ENCODE results near the gene GLS.

GLS gene

DNA sequence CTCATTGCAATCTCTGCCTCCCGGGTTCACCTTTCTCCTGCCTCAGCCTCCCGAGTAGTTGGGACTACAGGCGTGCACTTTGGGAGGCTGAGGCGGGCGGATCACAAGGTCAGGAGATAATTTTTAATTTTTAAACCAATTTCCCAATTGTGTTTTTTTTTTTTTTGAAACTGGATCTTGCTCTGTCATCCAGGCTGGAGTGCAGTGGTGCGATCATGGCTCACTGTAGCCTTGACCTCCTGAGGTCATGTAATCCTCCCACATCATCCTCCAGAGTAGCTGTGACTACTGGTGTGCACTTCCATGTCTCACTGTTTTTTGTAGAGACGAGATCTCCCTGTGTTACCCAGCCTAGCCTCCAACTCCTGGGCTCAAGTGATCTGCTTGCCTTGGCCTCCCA is 49.3 kb downstream of the GLS start:
- Histone ChIP-seq H3K18ac (ENCODE audit: low read depth in 1 of 2, low read length in 2 of 2) (no peak overlapping the region), H2BK15ac (ENCODE audit: low read depth, poor library complexity, severe bottlenecking) (no peak overlapping the region), H3K4me2 (ENCODE audit: low read length, poor library complexity, severe bottlenecking) (no peak overlapping the region), H2BK5ac (ENCODE audit: low read depth, low read length, poor library complexity, severe bottlenecking) (no peak overlapping the region), H3K9ac (ENCODE audit: low read length) (no peak overlapping the region), H3K4me1 (ENCODE audit: control insufficient read depth, insufficient read depth, low read depth, low read length) (peaks cover 2% of the 10 kb centered on the region), H3K4ac (ENCODE audit: low read depth in 1 of 2, low read length in 2 of 2) (no peak overlapping the region), H3K36me3 (ENCODE audit: control insufficient read depth in 1 of 2, insufficient read depth in 2 of 2, low read depth in 1 of 2, low read length in 2 of 2) (peaks cover 3 to 86% of the 10 kb centered on the region in 2 experiments), H4K91ac (ENCODE audit: low read length) (no peak overlapping the region), H3K27ac (ENCODE audit: low read length, poor library complexity, severe bottlenecking) (peak overlapping the region; percentile 73), H3K79me1 (replicated peaks; ENCODE audit: low read length, poor library complexity, severe bottlenecking) (no peaks in the 10 kb centered on the region), H2BK12ac (ENCODE audit: low read length in 2 of 2) (no peak overlapping the region), H3K27me3 (ENCODE audit: control insufficient read depth in 1 of 2, insufficient read depth in 1 of 2, low read length in 2 of 2) (no peaks in the 10 kb centered on the region), H3K23ac (ENCODE audit: low read length in 2 of 2) (no peak overlapping the region), H2AFZ (ENCODE audit: low read depth, low read length) (no peak overlapping the region), H3K4me3 (ENCODE audit: insufficient read depth in 1 of 2, low read depth in 1 of 2, low read length in 2 of 2) (no peak overlapping the region), H2BK120ac (ENCODE audit: low read depth, low read length) (no peak overlapping the region), H3K14ac (ENCODE audit: low read length in 2 of 2) (no peak overlapping the region), H3K9me3 (ENCODE audit: control insufficient read depth, low read length) (no peaks in the 10 kb centered on the region), H2AK5ac (ENCODE audit: low read length, severe bottlenecking) (no peak overlapping the region), H4K8ac (ENCODE audit: low read length) (no peak overlapping the region)
- 95% methylated on average over 4 of the region's 7 CpGs for WGBS
- no peak for DNase-seq

DNA sequence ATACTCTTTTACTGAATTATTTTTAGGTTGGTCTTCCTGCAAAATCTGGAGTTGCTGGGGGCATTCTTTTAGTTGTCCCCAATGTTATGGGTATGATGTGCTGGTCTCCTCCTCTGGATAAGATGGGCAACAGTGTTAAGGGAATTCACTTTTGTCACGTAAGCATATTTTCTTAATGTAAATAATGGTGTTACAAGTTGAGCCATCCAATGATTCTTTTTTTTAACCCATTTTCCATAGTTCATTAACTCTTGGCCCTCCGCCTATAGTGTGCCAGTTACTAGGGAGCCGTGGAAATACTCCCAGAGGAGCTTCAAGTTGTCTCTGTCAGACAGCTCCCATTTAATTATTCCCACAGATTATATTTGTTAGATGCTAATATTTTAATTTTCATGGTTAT is 49.8 kb downstream of the GLS start:
- no peak overlapping the region for H4K8ac ChIP-seq (ENCODE audit: low read length)

DNA sequence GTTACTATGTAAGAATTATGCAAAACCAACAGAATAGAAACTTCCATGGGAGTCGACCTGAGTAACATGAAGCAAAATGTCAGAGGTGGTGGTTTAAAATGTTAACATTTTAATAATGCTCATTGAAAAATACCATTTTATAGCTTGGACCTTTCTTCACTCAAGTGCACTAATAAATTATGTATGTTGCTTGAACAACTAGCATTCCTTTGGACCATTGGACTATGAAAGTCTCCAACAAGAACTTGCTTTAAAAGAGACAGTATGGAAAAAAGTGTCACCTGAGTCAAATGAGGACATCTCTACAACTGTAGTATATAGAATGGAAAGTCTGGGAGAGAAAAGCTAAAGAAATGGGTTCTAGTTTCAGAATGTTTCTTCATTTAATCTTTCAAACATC is 51.9 kb downstream of the GLS start:
- Histone ChIP-seq H2AFZ (ENCODE audit: low read depth, low read length) (no peak overlapping the region), H2BK5ac (ENCODE audit: low read depth, low read length, poor library complexity, severe bottlenecking) (no peak overlapping the region), H4K91ac (ENCODE audit: low read length) (no peak overlapping the region), H3K23ac (ENCODE audit: low read length in 2 of 2) (no peak overlapping the region), H2BK120ac (ENCODE audit: low read depth, low read length) (no peak overlapping the region), H3K9ac (ENCODE audit: low read length) (no peak overlapping the region), H3K27me3 (ENCODE audit: control insufficient read depth in 1 of 2, insufficient read depth in 1 of 2, low read length in 2 of 2) (no peaks in the 10 kb centered on the region), H3K36me3 (ENCODE audit: control insufficient read depth in 1 of 2, insufficient read depth in 2 of 2, low read depth in 1 of 2, low read length in 2 of 2) (peaks cover 3 to 80% of the 10 kb centered on the region in 2 experiments), H3K27ac (ENCODE audit: low read length, poor library complexity, severe bottlenecking) (no peak overlapping the region), H3K9me3 (ENCODE audit: control insufficient read depth, low read length) (no peaks in the 10 kb centered on the region), H3K79me1 (replicated peaks; ENCODE audit: low read length, poor library complexity, severe bottlenecking) (no peaks in the 10 kb centered on the region), H3K4me3 (ENCODE audit: insufficient read depth in 1 of 2, low read depth in 1 of 2, low read length in 2 of 2) (no peak overlapping the region), H3K4me2 (ENCODE audit: low read length, poor library complexity, severe bottlenecking) (no peak overlapping the region), H3K18ac (ENCODE audit: low read depth in 1 of 2, low read length in 2 of 2) (no peak overlapping the region), H4K8ac (ENCODE audit: low read length) (no peak overlapping the region), H2BK12ac (ENCODE audit: low read length in 2 of 2) (no peak overlapping the region), H2AK5ac (ENCODE audit: low read length, severe bottlenecking) (no peak overlapping the region), H3K14ac (ENCODE audit: low read length in 2 of 2) (no peak overlapping the region), H3K4me1 (ENCODE audit: control insufficient read depth, insufficient read depth, low read depth, low read length) (peaks cover 2% of the 10 kb centered on the region), H2BK15ac (ENCODE audit: low read depth, poor library complexity, severe bottlenecking) (no peak overlapping the region), H3K4ac (ENCODE audit: low read depth in 1 of 2, low read length in 2 of 2) (no peak overlapping the region)
- no CpG with 5 or more reads among the region's 1 CpG for WGBS
- no peak for DNase-seq

More for the DNA sequence above, 49.8 kb downstream of the GLS start:
- Histone ChIP-seq H3K9ac (ENCODE audit: low read length) (no peak overlapping the region), H2BK120ac (ENCODE audit: low read depth, low read length) (no peak overlapping the region), H2AK5ac (ENCODE audit: low read length, severe bottlenecking) (no peak overlapping the region), H2AFZ (ENCODE audit: low read depth, low read length) (no peak overlapping the region), H4K91ac (ENCODE audit: low read length) (no peak overlapping the region), H3K23ac (ENCODE audit: low read length in 2 of 2) (no peak overlapping the region), H2BK5ac (ENCODE audit: low read depth, low read length, poor library complexity, severe bottlenecking) (no peak overlapping the region), H3K36me3 (ENCODE audit: control insufficient read depth in 1 of 2, insufficient read depth in 2 of 2, low read depth in 1 of 2, low read length in 2 of 2) (peaks cover 3 to 85% of the 10 kb centered on the region in 2 experiments), H3K18ac (ENCODE audit: low read depth in 1 of 2, low read length in 2 of 2) (no peak overlapping the region), H3K4me3 (ENCODE audit: insufficient read depth in 1 of 2, low read depth in 1 of 2, low read length in 2 of 2) (no peak overlapping the region), H3K4me2 (ENCODE audit: low read length, poor library complexity, severe bottlenecking) (no peak overlapping the region), H2BK15ac (ENCODE audit: low read depth, poor library complexity, severe bottlenecking) (no peak overlapping the region), H3K27me3 (ENCODE audit: control insufficient read depth in 1 of 2, insufficient read depth in 1 of 2, low read length in 2 of 2) (no peaks in the 10 kb centered on the region), H2BK12ac (ENCODE audit: low read length in 2 of 2) (no peak overlapping the region), H3K14ac (ENCODE audit: low read length in 2 of 2) (no peak overlapping the region), H3K27ac (ENCODE audit: low read length, poor library complexity, severe bottlenecking) (peak overlapping the region; percentile 73), H3K9me3 (ENCODE audit: control insufficient read depth, low read length) (no peaks in the 10 kb centered on the region), H3K79me1 (replicated peaks; ENCODE audit: low read length, poor library complexity, severe bottlenecking) (no peaks in the 10 kb centered on the region), H3K4me1 (ENCODE audit: control insufficient read depth, insufficient read depth, low read depth, low read length) (peaks cover 2% of the 10 kb centered on the region), H3K4ac (ENCODE audit: low read depth in 1 of 2, low read length in 2 of 2) (no peak overlapping the region)
- WGBS, result no CpG with 5 or more reads among the region's 3 CpGs
- no peak for DNase-seq

DNA sequence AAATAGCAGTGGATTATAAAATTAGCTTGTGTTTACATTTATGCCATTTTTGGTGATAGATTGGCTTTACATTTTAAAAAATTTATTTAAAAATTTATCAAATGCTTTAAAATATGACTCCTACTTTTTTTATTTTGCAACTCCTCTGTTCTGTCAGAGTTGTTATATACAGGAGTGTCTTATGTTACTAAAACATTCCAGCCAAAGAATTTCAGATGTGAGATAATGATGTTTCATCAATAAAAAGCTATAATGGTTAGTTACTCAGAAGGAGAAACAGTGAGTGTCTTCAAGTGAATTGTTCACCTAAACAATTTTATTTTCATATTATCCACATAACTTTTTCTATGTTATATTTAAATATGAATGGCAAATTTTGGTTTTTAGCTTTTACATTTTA is 52.7 kb downstream of the GLS start:
- Histone ChIP-seq H3K9ac (ENCODE audit: low read length) (no peak overlapping the region), H3K4ac (ENCODE audit: low read depth in 1 of 2, low read length in 2 of 2) (no peak overlapping the region), H3K14ac (ENCODE audit: low read length in 2 of 2) (no peak overlapping the region), H3K4me2 (ENCODE audit: low read length, poor library complexity, severe bottlenecking) (no peak overlapping the region), H3K9me3 (ENCODE audit: control insufficient read depth, low read length) (no peaks in the 10 kb centered on the region), H3K23ac (ENCODE audit: low read length in 2 of 2) (no peak overlapping the region), H2AFZ (ENCODE audit: low read depth, low read length) (no peak overlapping the region), H3K79me1 (replicated peaks; ENCODE audit: low read length, poor library complexity, severe bottlenecking) (no peaks in the 10 kb centered on the region), H2AK5ac (ENCODE audit: low read length, severe bottlenecking) (no peak overlapping the region), H3K27ac (ENCODE audit: low read length, poor library complexity, severe bottlenecking) (no peak overlapping the region), H2BK5ac (ENCODE audit: low read depth, low read length, poor library complexity, severe bottlenecking) (no peak overlapping the region), H2BK120ac (ENCODE audit: low read depth, low read length) (no peak overlapping the region), H3K4me3 (ENCODE audit: insufficient read depth in 1 of 2, low read depth in 1 of 2, low read length in 2 of 2) (no peak overlapping the region), H2BK12ac (ENCODE audit: low read length in 2 of 2) (no peak overlapping the region), H3K4me1 (ENCODE audit: control insufficient read depth, insufficient read depth, low read depth, low read length) (peaks cover 2% of the 10 kb centered on the region), H4K8ac (ENCODE audit: low read length) (no peak overlapping the region), H3K18ac (ENCODE audit: low read depth in 1 of 2, low read length in 2 of 2) (no peak overlapping the region), H2BK15ac (ENCODE audit: low read depth, poor library complexity, severe bottlenecking) (no peak overlapping the region), H3K27me3 (ENCODE audit: control insufficient read depth in 1 of 2, insufficient read depth in 1 of 2, low read length in 2 of 2) (no peaks in the 10 kb centered on the region), H3K36me3 (ENCODE audit: control insufficient read depth in 1 of 2, insufficient read depth in 2 of 2, low read depth in 1 of 2, low read length in 2 of 2) (peaks cover 3 to 75% of the 10 kb centered on the region in 2 experiments), H4K91ac (ENCODE audit: low read length) (no peak overlapping the region)
- DNase-seq, result no peak

Measured in mesenchymal stem cell (in vitro differentiated cells and primary cell).